ENCODE measurements around the gene LRP5. TPM values are rescaled to one million over a fixed set of nuclear protein-coding genes. Genes with fewer than 3 reads are reported as not detected.

Gene LRP5
- total RNA-seq, 1 donor from 2014 or later = 44.3 TPM

DNA sequence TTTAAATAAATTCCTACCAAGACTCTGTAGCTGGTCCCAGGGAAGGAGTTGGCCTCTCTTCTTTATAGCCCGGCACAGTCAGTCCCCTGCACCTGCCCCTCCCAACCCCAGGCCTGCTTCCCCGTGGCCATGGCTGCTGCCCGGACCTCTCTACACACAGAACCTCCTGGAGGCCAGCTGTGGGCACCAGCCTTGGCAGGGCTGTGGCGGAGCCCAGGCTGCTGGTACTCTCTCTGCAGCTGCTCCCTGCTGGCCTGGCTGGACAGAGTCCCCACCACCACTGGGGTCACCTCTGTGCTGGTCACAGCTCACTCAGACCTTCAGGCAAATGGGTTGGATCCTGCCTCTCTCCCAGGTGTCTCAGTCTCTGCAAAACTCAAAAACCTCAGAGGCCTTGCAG is 69.3 kb downstream of the LRP5 start:
- no peak for DNase-seq (ENCODE audit: low read depth, low spot score)
- no peaks in the 10 kb centered on the region for H3K9me3 Mint-ChIP-seq
- H3K36me3 Mint-ChIP-seq (ENCODE audit: low read depth) = no peaks in the 10 kb centered on the region
- no peak overlapping the region for H3K27ac Mint-ChIP-seq (ENCODE audit: unreplicated experiment)
- H3K4me3 Mint-ChIP-seq = no peak overlapping the region
- peaks cover 20% of the 10 kb centered on the region for H3K4me1 Mint-ChIP-seq
- H3K27me3 Mint-ChIP-seq (ENCODE audit: low read depth) = no peaks in the 10 kb centered on the region
- TF ChIP-seq, protein P1, sequence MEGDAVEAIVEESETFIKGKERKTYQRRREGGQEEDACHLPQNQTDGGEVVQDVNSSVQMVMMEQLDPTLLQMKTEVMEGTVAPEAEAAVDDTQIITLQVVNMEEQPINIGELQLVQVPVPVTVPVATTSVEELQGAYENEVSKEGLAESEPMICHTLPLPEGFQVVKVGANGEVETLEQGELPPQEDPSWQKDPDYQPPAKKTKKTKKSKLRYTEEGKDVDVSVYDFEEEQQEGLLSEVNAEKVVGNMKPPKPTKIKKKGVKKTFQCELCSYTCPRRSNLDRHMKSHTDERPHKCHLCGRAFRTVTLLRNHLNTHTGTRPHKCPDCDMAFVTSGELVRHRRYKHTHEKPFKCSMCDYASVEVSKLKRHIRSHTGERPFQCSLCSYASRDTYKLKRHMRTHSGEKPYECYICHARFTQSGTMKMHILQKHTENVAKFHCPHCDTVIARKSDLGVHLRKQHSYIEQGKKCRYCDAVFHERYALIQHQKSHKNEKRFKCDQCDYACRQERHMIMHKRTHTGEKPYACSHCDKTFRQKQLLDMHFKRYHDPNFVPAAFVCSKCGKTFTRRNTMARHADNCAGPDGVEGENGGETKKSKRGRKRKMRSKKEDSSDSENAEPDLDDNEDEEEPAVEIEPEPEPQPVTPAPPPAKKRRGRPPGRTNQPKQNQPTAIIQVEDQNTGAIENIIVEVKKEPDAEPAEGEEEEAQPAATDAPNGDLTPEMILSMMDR (conservative IDR thresholded peaks at IDR 0.05) = no peak

DNA sequence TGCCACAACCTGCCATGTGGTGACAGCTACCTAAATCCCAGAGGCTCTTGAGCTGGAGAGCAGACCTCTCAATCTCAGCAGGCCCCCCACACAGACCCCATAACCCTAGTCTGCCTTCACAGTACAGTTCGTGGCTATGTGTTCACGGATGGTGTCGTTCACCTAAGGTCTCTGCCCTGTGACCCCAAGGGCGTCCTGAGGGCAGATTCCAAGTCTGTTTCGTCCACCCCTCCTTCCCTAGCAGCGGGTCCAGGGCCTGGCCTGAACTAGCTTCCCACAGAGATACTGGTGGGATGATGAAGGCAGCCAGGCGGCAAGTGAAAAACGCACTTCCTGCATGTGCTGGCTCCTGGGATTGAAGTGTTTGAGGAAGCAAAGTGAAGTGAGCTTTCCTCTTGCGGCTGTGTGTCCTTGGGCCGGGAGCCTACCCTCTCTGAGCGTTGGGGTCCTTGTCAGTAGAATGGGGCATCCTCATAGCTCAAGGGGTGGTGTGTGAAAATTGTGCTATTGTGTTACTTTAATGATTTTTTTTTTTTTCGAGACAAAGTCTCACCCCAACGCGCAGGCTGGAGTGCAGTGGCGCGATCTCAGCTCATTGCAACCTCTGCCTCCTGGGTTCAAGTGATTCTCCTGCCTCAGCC is 70.1 kb downstream of the LRP5 start:
- Mint-ChIP-seq H3K4me1 (peaks cover 20% of the 10 kb centered on the region), H3K4me3 (no peak overlapping the region), H3K9me3 (no peaks in the 10 kb centered on the region), H3K27me3 (ENCODE audit: low read depth) (no peaks in the 10 kb centered on the region), H3K36me3 (ENCODE audit: low read depth) (peaks cover 2% of the 10 kb centered on the region), H3K27ac (ENCODE audit: unreplicated experiment) (no peak overlapping the region)
- DNase-seq (ENCODE audit: low read depth, low spot score) = no peak
- TF ChIP-seq, protein P1 (conservative IDR thresholded peaks at IDR 0.05) = no peak

DNA sequence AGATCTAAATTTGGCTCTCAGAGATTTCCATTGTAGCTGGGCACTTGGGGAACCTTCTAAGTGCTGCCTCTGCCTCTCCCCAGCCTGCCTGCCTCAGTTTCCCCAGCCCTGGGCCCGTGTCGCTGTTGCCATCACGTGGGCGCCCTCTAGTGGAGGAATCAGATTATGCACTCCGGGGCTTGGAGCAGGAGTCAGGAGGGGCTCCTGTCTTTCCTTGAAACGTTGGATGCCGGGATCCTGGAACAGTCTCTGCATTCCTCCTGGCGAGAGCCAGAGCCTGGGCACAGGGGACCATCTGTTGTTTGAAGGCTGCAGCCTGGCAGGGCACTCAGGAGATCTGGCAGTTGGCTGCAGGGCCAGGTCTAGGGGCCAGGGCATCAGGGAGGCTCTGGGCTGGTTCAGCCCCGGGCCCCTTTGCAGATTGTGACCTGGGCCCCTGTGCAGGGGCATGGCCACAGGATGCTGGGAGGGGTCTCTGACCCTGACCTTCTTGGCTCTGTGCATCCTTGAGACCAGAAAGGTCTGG is 71.6 kb downstream of the LRP5 start:
- TF ChIP-seq, protein P1 (conservative IDR thresholded peaks at IDR 0.05) = peak; percentile 94
- peaks cover 20% of the 10 kb centered on the region for H3K4me1 Mint-ChIP-seq

GRCh38 chr11:68384530-68385081 is 72.2 kb downstream of the LRP5 start:
- Mint-ChIP-seq H3K9me3 (no peaks in the 10 kb centered on the region), H3K27me3 (ENCODE audit: low read depth) (no peaks in the 10 kb centered on the region), H3K4me1 (peaks cover 19% of the 10 kb centered on the region), H3K27ac (ENCODE audit: unreplicated experiment) (no peak overlapping the region), H3K36me3 (ENCODE audit: low read depth) (peaks cover 3% of the 10 kb centered on the region), H3K4me3 (no peak overlapping the region)
- no peak for DNase-seq (ENCODE audit: low read depth, low spot score)
- TF ChIP-seq, protein P1 (conservative IDR thresholded peaks at IDR 0.05) = no peak

More for the DNA sequence above, 71.6 kb downstream of the LRP5 start:
- Mint-ChIP-seq H3K27me3 (ENCODE audit: low read depth) (no peaks in the 10 kb centered on the region), H3K4me3 (no peak overlapping the region), H3K36me3 (ENCODE audit: low read depth) (peaks cover 3% of the 10 kb centered on the region), H3K27ac (ENCODE audit: unreplicated experiment) (no peak overlapping the region), H3K9me3 (no peaks in the 10 kb centered on the region)
- peak; percentile 77 for DNase-seq (ENCODE audit: low read depth, low spot score)

GRCh38 chr11:68385128-68385527 is 72.7 kb downstream of the LRP5 start:
- TF ChIP-seq, protein P1 (conservative IDR thresholded peaks at IDR 0.05) = no peak

More at GRCh38 chr11:68385128-68385527, 72.7 kb downstream of the LRP5 start:
- H3K27me3 Mint-ChIP-seq (ENCODE audit: low read depth) = no peaks in the 10 kb centered on the region
- DNase-seq (ENCODE audit: low read depth, low spot score) = no peak
- H3K9me3 Mint-ChIP-seq = no peaks in the 10 kb centered on the region
- no peak overlapping the region for H3K27ac Mint-ChIP-seq (ENCODE audit: unreplicated experiment)
- H3K4me1 Mint-ChIP-seq = peaks cover 14% of the 10 kb centered on the region
- peaks cover 3% of the 10 kb centered on the region for H3K36me3 Mint-ChIP-seq (ENCODE audit: low read depth)
- H3K4me3 Mint-ChIP-seq = no peak overlapping the region
